GM18508 (cell line): ENCODE measurements around the gene CARMIL1.
"Not testable (repeated sequence)": the region's sequence is repeated elsewhere in the genome, so short reads cannot be mapped to it uniquely, and the experiment has no call there.

Source experiments
- ATAC-seq: cut with Tn5 transposase; IDR thresholded peaks from one replicate; pipeline ENCODE4 v1.9.1; 2021; ENCODE audit warnings: moderate number of reproducible peaks; ENCODE audit not compliant: insufficient read depth, unreplicated experiment

The CARMIL1 gene

GRCh38 chr6:25428758-25429317 lies 149.7 kb downstream of the CARMIL1 start:
- ATAC-seq, result no peak

GRCh38 chr6:25431306-25431974 lies 152.3 kb downstream of the CARMIL1 start:
- no peak for ATAC-seq

GRCh38 chr6:25431975-25432307 lies 152.8 kb downstream of the CARMIL1 start:
- no peak for ATAC-seq

GRCh38 chr6:25434921-25435320 lies 155.7 kb downstream of the CARMIL1 start:
- no peak for ATAC-seq

GRCh38 chr6:25435416-25435985 lies 156.3 kb downstream of the CARMIL1 start:
- no peak for ATAC-seq

GRCh38 chr6:25436760-25437159 lies 157.6 kb downstream of the CARMIL1 start:
- ATAC-seq, result no peak

- ATAC-seq, result no peak
These were observed 160.2 kb downstream of the CARMIL1 start for GRCh38 chr6:25439368-25439767.

GRCh38 chr6:25441663-25442270 lies 162.6 kb downstream of the CARMIL1 start:
- no peak for ATAC-seq

GRCh38 chr6:25442898-25443297 lies 163.7 kb downstream of the CARMIL1 start:
- ATAC-seq, result no peak

- ATAC-seq, result not testable (repeated sequence)
These were observed 165.3 kb downstream of the CARMIL1 start for GRCh38 chr6:25444521-25444920.

- ATAC-seq, result no peak
These were observed 167.8 kb downstream of the CARMIL1 start for GRCh38 chr6:25446830-25447569.

GRCh38 chr6:25447570-25447929 lies 168.4 kb downstream of the CARMIL1 start:
- ATAC-seq, result no peak

GRCh38 chr6:25448965-25449538 lies 169.9 kb downstream of the CARMIL1 start:
- ATAC-seq, result no peak

GRCh38 chr6:25449774-25450173 lies 170.6 kb downstream of the CARMIL1 start:
- no peak for ATAC-seq

- ATAC-seq, result no peak
These were observed 171.5 kb downstream of the CARMIL1 start for GRCh38 chr6:25450469-25451198.

GRCh38 chr6:25452031-25452430 lies 172.9 kb downstream of the CARMIL1 start:
- ATAC-seq, result no peak

GRCh38 chr6:25453288-25453687 lies 174.1 kb downstream of the CARMIL1 start:
- ATAC-seq, result no peak

GRCh38 chr6:25454136-25454535 lies 175.0 kb downstream of the CARMIL1 start:
- no peak for ATAC-seq

GRCh38 chr6:25456249-25457040 lies 177.3 kb downstream of the CARMIL1 start:
- no peak for ATAC-seq
